Endothelial cell of umbilical vein (primary cell): ENCODE results near the gene VCL. TPM values are rescaled to one million over a fixed set of nuclear protein-coding genes. Genes with fewer than 3 reads are reported as not detected.

ENCODE experiments used
- BruUV-seq: library from RNA; stranded (reverse); fragments of 400-500 nt; replicated peaks from 2 replicates; lab custom pipeline; 2021; lab: Mats Ljungman, UMichigan
- CTCF ChIA-PET: fragments of 300-600, 350-600 bp; sonication (Branson Sonifier 250); formaldehyde crosslinking; loops from one replicate; lab custom pipeline; 2021; ENCODE audit warnings: antibody characterized with exemption, inconsistent platforms; lab: Charles Lee
- POLR2A ChIA-PET: fragments of 300-600, 350-600 bp; sonication (Branson Sonifier 250); formaldehyde crosslinking; loops from one replicate; lab custom pipeline; 2021; ENCODE audit warnings: antibody characterized with exemption, inconsistent platforms; lab: Charles Lee
- DNase-seq: peaks from one replicate; pipeline ENCODE4 v3.0.0-alpha.2; 2011; ENCODE audit warnings: low read depth, low spot score
- FAIRE-seq: peaks from 2 replicates; lab custom pipeline; 2011; peaks lifted over from hg19 to GRCh38; lab: Jason Lieb, UNC
- H2AFZ ChIP-seq: 2 replicates; pipeline ENCODE4 v1.6.0; 2012; ENCODE audit warnings: low read depth, low read length, control low read depth, inconsistent platforms
- H3K27ac ChIP-seq: 2 replicates; pipeline ENCODE4 v1.5.1; 2011; ENCODE audit warnings: low read depth, mild to moderate bottlenecking, control low read depth, low read length, moderate library complexity; ENCODE audit not compliant: insufficient read depth
- H3K27me3 ChIP-seq, 2 experiments: 2 replicates each; pipeline versions ENCODE4 v1.6.0 to v1.6.1; 2011; ENCODE audit warnings: low read length in 2 of 2, mixed read lengths in 1 of 2; ENCODE audit not compliant: control insufficient read depth in 2 of 2, insufficient read depth in 2 of 2
- H3K36me3 ChIP-seq, 2 experiments: 2 replicates in 1 of 2; 3 replicates in 1 of 2; pipeline ENCODE4 v1.5.1; 2011; ENCODE audit warnings: low read length in 2 of 2, mild to moderate bottlenecking in 1 of 2, moderate library complexity in 1 of 2; ENCODE audit not compliant: control insufficient read depth in 2 of 2, insufficient read depth in 2 of 2; ENCODE audit errors: extremely low read depth in 1 of 2
- H3K4me1 ChIP-seq: 3 replicates; pipeline ENCODE4 v1.5.1; 2011; ENCODE audit warnings: mild to moderate bottlenecking, low read length; ENCODE audit not compliant: control insufficient read depth, insufficient read depth; ENCODE audit errors: extremely low read depth
- H3K4me2 ChIP-seq: 2 replicates; pipeline ENCODE4 v1.6.1; 2011; ENCODE audit warnings: low read length, control low read depth, mixed read lengths; ENCODE audit not compliant: insufficient read depth
- H3K4me3 ChIP-seq, 3 experiments: fragments of 200-600 bp in 1 of 3; sonication (generic), shearing (Covaris generic) in 1 of 3; replicated peaks in 1 of 3; 2 replicates each; pipeline ENCODE4 v1.5.1; 2011 to 2016; ENCODE audit warnings: control low read depth in 3 of 3, low read length in 3 of 3, mild to moderate bottlenecking in 2 of 3, inconsistent platforms in 1 of 3, low read depth in 1 of 3, moderate library complexity in 1 of 3; ENCODE audit not compliant: insufficient read depth in 1 of 3
- H3K79me2 ChIP-seq: 2 replicates; pipeline ENCODE4 v1.6.0; 2012; ENCODE audit warnings: low read length, inconsistent platforms; ENCODE audit not compliant: control insufficient read depth, insufficient read depth
- H3K9ac ChIP-seq: replicated peaks from 2 replicates; pipeline ENCODE3; 2011; ENCODE audit warnings: low read length, control low read depth; ENCODE audit not compliant: insufficient read depth; ENCODE audit errors: extremely low read depth
- H3K9me1 ChIP-seq: replicated peaks from 3 replicates; pipeline ENCODE4 v1.6.0; 2011; ENCODE audit warnings: mild to moderate bottlenecking, low read length; ENCODE audit not compliant: control insufficient read depth, insufficient read depth; ENCODE audit errors: extremely low read depth
- H3K9me3 ChIP-seq: replicated peaks from 2 replicates; pipeline ENCODE4 v1.5.1; 2012; ENCODE audit warnings: low read length, inconsistent platforms; ENCODE audit not compliant: control insufficient read depth, insufficient read depth
- H4K20me1 ChIP-seq: replicated peaks from 2 replicates; pipeline ENCODE3; 2011; ENCODE audit warnings: mild to moderate bottlenecking, low read length; ENCODE audit not compliant: control insufficient read depth, insufficient read depth; ENCODE audit errors: extremely low read depth
- EZH2 ChIP-seq: IDR thresholded peaks from 2 replicates; pipeline ENCODE4 v1.6.1; 2012; ENCODE audit warnings: borderline replicate concordance, low read depth, mild to moderate bottlenecking, moderate library complexity, low read length, inconsistent platforms; ENCODE audit not compliant: severe bottlenecking
- FOS ChIP-seq: IDR thresholded peaks from 2 replicates; pipeline ENCODE4 v1.6.1; 2011; ENCODE audit warnings: mild to moderate bottlenecking, low read length, moderate library complexity, borderline replicate concordance; ENCODE audit not compliant: insufficient read depth
- GATA2 ChIP-seq: IDR thresholded peaks from 2 replicates; pipeline ENCODE4 v1.7.0; 2011; ENCODE audit warnings: low read depth, mild to moderate bottlenecking, moderate library complexity, mixed read lengths, low read length; ENCODE audit not compliant: insufficient read length, insufficient read depth
- POLR2A ChIP-seq: IDR thresholded peaks from 2 replicates; pipeline ENCODE4 v1.6.1; 2012; ENCODE audit warnings: low read depth, mild to moderate bottlenecking, control low read depth, low read length
- POLR2AphosphoS5 ChIP-seq: IDR thresholded peaks from 2 replicates; pipeline ENCODE4 v1.6.1; 2012; ENCODE audit warnings: low read depth, mild to moderate bottlenecking, control low read depth, low read length, moderate library complexity; ENCODE audit not compliant: insufficient read depth
- dilution Hi-C: fragments of 300-500 bp; cut with MboI; formaldehyde crosslinking; loops from one replicate; pipeline ENCODE4 v1.15.0; 2019; ENCODE audit warnings: low sequenced_read_pairs; ENCODE audit not compliant: extremely low pct_ligation_motif_present
- intact Hi-C: fragments of 100-400 bp; cut with micrococcal nuclease; formaldehyde crosslinking; loops from one replicate; pipeline ENCODE4 v1.10.0; 2022
- polyA plus RNA-seq, 4 experiments: library from polyadenylated mRNA; depleted of rRNA in 3 of 4; stranded (reverse) in 3 of 4; unstranded in 1 of 4; fragments of >200 nt; gene quantifications; 2 replicates each; pipeline versions ENCODE4 v1.2.1 to v1.2.3, GENCODE V29; 2011 to 2012; ENCODE audit warnings: missing spikeins in 1 of 4
- total RNA-seq: library from RNA; stranded (reverse); gene quantifications from 2 replicates; pipeline ENCODE4 v1.2.3, GENCODE V29; 2021

Gene VCL
- total and polyA plus RNA-seq, 2 donors (not counting 3 experiments of a cell fraction or from before 2014, with no cell fraction given): 95.4 to 231 TPM

DNA sequence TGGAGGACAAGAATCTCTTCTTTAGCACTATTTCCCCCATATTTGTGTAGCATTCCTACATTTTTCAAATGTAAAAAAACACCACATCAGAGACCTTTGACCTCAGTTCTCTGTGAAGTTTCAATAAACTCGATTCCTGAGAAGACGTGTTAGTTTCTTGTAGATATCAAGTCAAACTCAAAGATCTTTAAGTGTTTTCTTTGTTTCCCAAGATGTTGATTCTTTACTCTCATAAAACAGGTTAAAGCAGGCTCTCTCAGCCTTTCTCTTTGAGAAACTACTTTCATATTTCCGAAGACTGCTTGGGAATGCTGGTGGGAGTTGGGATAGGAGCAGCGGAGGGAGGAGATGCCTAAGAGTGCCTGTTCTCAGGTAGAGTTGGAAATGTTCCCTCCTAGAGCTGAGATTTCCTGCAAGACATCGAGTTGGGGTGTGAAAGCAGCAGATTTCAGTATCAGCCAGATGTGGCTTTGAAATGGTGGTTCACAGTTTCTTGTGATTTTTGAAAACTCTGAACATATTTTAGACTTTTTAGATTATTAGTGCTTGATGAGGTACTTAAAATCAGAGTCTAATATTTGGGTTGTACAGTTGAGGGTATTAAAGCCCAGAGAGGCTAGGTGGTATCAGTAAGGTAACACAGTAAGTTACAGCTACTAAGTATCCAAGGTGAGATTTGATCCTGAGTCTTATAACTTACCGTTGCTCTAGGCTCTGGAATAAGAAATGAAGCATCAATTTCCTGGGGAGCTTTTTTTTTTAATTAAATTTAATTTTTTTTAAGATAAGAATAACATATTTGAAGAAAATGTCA is 167.0 kb downstream of the VCL start:
- Histone ChIP-seq H3K4me3 (no peak overlapping the region), H3K4me2 (peak overlapping the region; percentile 30), H3K36me3 (no peaks in the 10 kb centered on the region), H3K79me2 (peaks cover 4% of the 10 kb centered on the region), H3K27ac (peak overlapping the region; percentile 40), H3K9ac (no peak overlapping the region), H3K9me1 (no peaks in the 10 kb centered on the region), H3K27me3 (no peaks in the 10 kb centered on the region), H4K20me1 (no peaks in the 10 kb centered on the region), H3K9me3 (no peaks in the 10 kb centered on the region), H3K4me1 (peaks cover 21% of the 10 kb centered on the region), H2AFZ (no peak overlapping the region)
- peak; percentile 24 for FAIRE-seq
- no peak for TF ChIP-seq EZH2
- no peak for TF ChIP-seq GATA2
- no peak for TF ChIP-seq POLR2AphosphoS5
- ChIA-PET POLR2A (interaction anchor here (0.6 to 1.8 kb wide), 2 partner anchors 12 to 66 kb away, joined by 3 to 5 read pairs; no protein-coding TSS in a partner anchor), CTCF (interaction anchor here (0.8 to 1.7 kb wide), 8 partner anchors 8 to 70 kb away, joined by 3 to 7 read pairs (median 6); partner anchors contain the start of genes ADK and AP3M1)
- peak; percentile 9 for DNase-seq
- intact Hi-C loops: no loop called here
- dilution Hi-C loops: no loop called here
- no TSS peak for BruUV-seq

DNA sequence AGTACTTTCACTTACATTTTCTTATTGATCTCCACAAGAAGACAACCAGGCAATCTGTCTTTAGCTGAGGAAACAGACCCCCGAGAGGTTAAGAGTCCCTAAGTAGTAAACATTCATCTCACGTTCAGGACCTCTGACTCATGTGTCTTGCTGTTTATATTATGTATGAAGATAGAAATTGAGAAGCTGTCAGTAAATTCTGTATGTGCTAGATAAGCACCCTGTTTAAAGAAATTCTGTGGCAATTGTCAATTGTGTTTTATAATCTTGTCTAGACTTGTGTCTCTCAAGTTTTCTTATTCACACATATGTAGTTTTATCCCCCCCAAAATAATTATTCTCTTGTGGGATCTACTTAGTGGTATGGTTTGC is 167.6 kb downstream of the VCL start:
- Histone ChIP-seq H3K79me2 (peaks cover 4% of the 10 kb centered on the region), H3K9me3 (no peaks in the 10 kb centered on the region), H3K36me3 (no peaks in the 10 kb centered on the region), H3K27me3 (no peaks in the 10 kb centered on the region), H4K20me1 (no peaks in the 10 kb centered on the region), H3K27ac (peak overlapping the region; percentile 30), H3K9ac (no peak overlapping the region), H2AFZ (no peak overlapping the region), H3K4me1 (peaks cover 21% of the 10 kb centered on the region), H3K4me2 (peak overlapping the region; percentile 39), H3K9me1 (no peaks in the 10 kb centered on the region), H3K4me3 (no peak overlapping the region)
- dilution Hi-C loops: no loop called here
- no TSS peak for BruUV-seq
- no peak for FAIRE-seq
- ChIA-PET POLR2A (interaction anchor here (0.6 to 1.8 kb wide), 3 partner anchors 11 to 66 kb away, joined by 3 to 5 read pairs (median 3); no protein-coding TSS in a partner anchor), CTCF (interaction anchor here (0.8 to 1.7 kb wide), 8 partner anchors 9 to 69 kb away, joined by 3 to 7 read pairs (median 6); partner anchors contain the start of genes ADK and AP3M1)
- peak; percentile 75 for DNase-seq
- TF ChIP-seq FOS: peak; percentile 56
- no peak for TF ChIP-seq POLR2A
- no peak for TF ChIP-seq EZH2
- intact Hi-C loops: no loop called here
